Activated CD8-positive, alpha-beta memory T cell treated with anti-CD3 and anti-CD28 coated beads, Interleukin-2, amount 10 ng/mL, durations not matched to agents 7 days and 5 days (primary cell): ENCODE measurements around the gene BAG5. TPM values are rescaled to one million over a fixed set of nuclear protein-coding genes. Genes with fewer than 3 reads are reported as not detected.
A peak's percentile ranks its signal among the peaks of the same experiment; 100 is the strongest.

Source experiments
- ATAC-seq: fragments of 150-1000 bp; cut with Tn5 transposase; one replicate; pipeline ENCODE4 v1.10.0; 2021; ENCODE audit warnings: moderate library complexity
- CTCF ChIA-PET: fragments of 350-600 bp; sonication (Branson Sonifier 250); formaldehyde crosslinking; loops from one replicate; lab custom pipeline; 2021; ENCODE audit warnings: antibody characterized with exemption; lab: Charles Lee
- DNase-seq: peaks from one replicate; pipeline ENCODE4 v3.0.0-alpha.2; 2020
- H3K27ac Mint-ChIP-seq: one replicate; pipeline ENCODE4 v1.8.0; 2021; ENCODE audit warnings: mild to moderate bottlenecking, mixed read lengths
- H3K27me3 Mint-ChIP-seq: one replicate; pipeline ENCODE4 v1.8.0; 2021; ENCODE audit warnings: mixed read lengths
- H3K36me3 Mint-ChIP-seq: one replicate; pipeline ENCODE4 v1.8.0; 2021; ENCODE audit warnings: mild to moderate bottlenecking, mixed read lengths
- H3K4me1 Mint-ChIP-seq: one replicate; pipeline ENCODE4 v1.8.0; 2021; ENCODE audit warnings: mixed read lengths
- H3K4me3 Mint-ChIP-seq: one replicate; pipeline ENCODE4 v1.8.0; 2021; ENCODE audit warnings: mild to moderate bottlenecking, moderate library complexity, mixed read lengths
- H3K9me3 Mint-ChIP-seq: one replicate; pipeline ENCODE4 v1.8.0; 2022; ENCODE audit warnings: low read depth, mixed read lengths
- total RNA-seq, 2 experiments: library from RNA; stranded (reverse); gene quantifications; one replicate each; pipeline ENCODE4 v1.2.3, GENCODE V29; 2021

Gene BAG5
- total RNA-seq, 2 experiments from 2014 or later: 29.9 to 32.3 TPM

DNA sequence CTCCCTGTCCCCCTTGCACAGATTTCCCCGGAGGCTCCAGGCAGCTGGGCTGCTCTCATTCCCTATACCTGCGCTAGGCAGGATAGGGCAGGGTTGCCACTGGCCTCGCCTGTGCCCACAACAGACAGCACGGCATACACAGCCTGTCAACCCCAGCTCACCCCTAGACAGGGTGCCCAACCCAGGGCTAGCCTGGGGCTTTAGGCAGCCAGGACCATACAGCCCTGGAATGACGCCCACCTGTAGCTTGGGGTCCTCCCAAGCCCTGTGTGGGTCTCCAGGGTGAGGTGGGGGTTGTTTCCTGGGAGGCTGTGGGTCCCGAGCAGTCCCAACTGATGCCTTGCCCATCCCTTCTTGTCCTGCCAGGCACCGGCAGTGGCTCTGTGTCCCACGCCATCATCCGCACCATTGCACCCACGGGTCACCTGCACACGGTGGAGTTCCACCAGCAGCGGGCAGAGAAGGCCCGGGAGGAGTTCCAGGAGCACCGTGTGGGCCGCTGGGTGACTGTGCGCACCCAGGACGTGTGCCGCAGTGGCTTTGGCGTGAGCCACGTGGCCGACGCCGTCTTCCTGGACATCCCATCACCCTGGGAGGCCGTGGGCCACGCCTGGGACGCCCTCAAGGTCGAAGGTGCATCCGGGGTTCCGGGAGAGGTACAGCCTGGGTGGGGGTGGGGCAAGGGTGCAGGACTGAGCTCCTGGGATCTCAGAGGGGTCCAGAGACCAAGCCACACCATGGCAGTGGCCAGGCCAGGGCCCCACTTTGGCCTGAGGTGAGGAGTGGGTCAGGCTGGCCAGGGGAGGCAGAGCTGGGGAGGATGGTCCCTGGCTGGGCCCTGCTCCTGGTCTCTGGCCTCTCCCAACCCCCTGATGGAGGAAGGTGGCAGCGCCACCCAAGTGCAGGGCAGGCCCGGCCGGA lies 30.0 kb downstream of the BAG5 start:
- Mint-ChIP-seq H3K4me3 (no peak overlapping the region), H3K36me3 (no peaks in the 10 kb centered on the region), H3K9me3 (no peaks in the 10 kb centered on the region), H3K27ac (no peak overlapping the region), H3K27me3 (no peaks in the 10 kb centered on the region), H3K4me1 (peaks cover 18% of the 10 kb centered on the region)
- ATAC-seq: no peak
- CTCF ChIA-PET: interaction anchor here (1.2 to 2.1 kb wide), 2 partner anchors 11 to 13 kb away, joined by 3 to 7 read pairs; no protein-coding TSS in a partner anchor
- no peak for DNase-seq

GRCh38 chr14:103531421-103532215 lies 30.8 kb downstream of the BAG5 start:
- ATAC-seq (no peak), DNase-seq (no peak)
- no peak overlapping the region for H3K27ac Mint-ChIP-seq
- no peak overlapping the region for H3K4me3 Mint-ChIP-seq
- no peaks in the 10 kb centered on the region for H3K9me3 Mint-ChIP-seq
- peaks cover 26% of the 10 kb centered on the region for H3K4me1 Mint-ChIP-seq
- H3K27me3 Mint-ChIP-seq: no peaks in the 10 kb centered on the region
- CTCF ChIA-PET: interaction anchor here (2.1 to 2.5 kb wide), 2 partner anchors 10 to 15 kb away, joined by 7 to 8 read pairs; no protein-coding TSS in a partner anchor
- H3K36me3 Mint-ChIP-seq: no peaks in the 10 kb centered on the region

DNA sequence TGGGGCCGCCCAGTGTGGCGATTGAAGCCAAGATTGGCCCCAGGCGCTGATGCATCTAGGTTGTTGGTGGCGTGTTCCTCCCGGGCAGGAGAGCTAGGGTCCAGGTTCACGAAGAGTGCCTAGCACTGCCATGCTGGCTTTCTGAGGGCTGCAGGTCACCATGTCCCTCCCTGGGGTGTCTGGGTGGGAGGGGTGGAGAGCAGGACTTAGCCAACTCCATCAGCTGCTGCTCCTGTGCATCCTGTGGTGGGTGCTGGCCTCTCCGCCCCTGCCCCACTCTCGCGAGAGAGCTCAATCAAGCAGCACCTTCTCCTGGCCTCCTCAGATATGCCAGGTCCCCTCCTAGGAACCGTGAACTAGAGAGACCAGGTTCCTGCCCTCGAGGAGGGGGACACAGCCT lies 31.6 kb downstream of the BAG5 start:
- ATAC-seq (no peak), DNase-seq (no peak)
- no peaks in the 10 kb centered on the region for H3K36me3 Mint-ChIP-seq
- peaks cover 27% of the 10 kb centered on the region for H3K4me1 Mint-ChIP-seq
- CTCF ChIA-PET: interaction anchor here (0.8 to 2.5 kb wide), 3 partner anchors 9 to 16 kb away, joined by 3 to 8 read pairs (median 7); no protein-coding TSS in a partner anchor
- H3K27ac Mint-ChIP-seq: no peak overlapping the region
- H3K9me3 Mint-ChIP-seq: no peaks in the 10 kb centered on the region
- H3K27me3 Mint-ChIP-seq: no peaks in the 10 kb centered on the region
- H3K4me3 Mint-ChIP-seq: no peak overlapping the region

GRCh38 chr14:103530390-103530789 lies 32.1 kb downstream of the BAG5 start:
- Mint-ChIP-seq H3K4me1 (peaks cover 27% of the 10 kb centered on the region), H3K27ac (no peak overlapping the region), H3K36me3 (no peaks in the 10 kb centered on the region), H3K4me3 (peak overlapping the region; percentile 91), H3K27me3 (no peaks in the 10 kb centered on the region), H3K9me3 (no peaks in the 10 kb centered on the region)
- ATAC-seq: no peak
- CTCF ChIA-PET: interaction anchor here (0.8 to 2.5 kb wide), 2 partner anchors 12 to 16 kb away, joined by 3 to 8 read pairs; no protein-coding TSS in a partner anchor
- peak; percentile 53 for DNase-seq

DNA sequence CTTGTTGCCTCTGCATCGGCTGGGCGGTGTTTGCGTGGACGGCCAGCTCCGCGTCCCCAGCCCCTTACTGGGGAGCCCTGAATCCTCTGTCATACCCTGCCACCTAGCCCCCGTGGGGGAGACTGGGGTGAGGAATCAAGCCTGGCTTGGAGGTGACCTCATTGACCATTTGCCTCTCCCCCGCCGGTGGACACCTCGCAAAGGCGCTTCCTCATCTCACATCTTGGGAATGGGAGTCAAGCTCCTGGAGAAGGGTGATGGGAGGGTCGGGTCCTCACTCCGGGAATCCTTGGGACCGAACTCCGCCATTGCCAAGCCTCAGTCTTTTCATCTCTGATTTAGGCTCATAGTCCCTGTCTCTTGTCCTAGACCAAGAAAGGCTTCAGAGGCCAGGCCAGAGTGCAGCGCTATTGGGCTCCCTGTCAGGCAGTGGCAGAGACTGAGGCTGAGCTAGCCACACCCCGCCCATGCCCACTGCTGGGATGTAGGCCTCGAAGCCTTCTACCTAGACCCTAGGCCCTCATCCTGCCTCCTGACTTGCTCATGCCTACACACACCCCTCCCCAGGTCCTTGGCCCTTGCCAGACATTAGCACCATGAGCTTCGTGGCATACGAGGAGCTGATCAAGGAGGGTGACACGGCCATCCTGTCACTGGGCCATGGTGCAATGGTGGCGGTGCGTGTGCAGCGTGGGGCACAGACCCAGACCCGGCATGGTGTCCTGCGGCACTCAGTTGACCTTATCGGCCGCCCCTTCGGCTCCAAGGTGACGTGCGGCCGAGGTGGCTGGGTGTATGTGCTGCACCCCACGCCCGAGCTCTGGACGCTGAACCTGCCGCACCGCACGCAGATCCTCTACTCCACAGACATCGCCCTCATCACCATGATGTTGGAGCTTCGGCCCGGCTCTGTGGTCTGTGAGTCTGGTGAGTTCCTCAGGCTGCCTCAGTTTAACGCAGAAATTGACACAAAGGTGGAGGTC lies 32.8 kb downstream of the BAG5 start:
- no peak for ATAC-seq

DNA sequence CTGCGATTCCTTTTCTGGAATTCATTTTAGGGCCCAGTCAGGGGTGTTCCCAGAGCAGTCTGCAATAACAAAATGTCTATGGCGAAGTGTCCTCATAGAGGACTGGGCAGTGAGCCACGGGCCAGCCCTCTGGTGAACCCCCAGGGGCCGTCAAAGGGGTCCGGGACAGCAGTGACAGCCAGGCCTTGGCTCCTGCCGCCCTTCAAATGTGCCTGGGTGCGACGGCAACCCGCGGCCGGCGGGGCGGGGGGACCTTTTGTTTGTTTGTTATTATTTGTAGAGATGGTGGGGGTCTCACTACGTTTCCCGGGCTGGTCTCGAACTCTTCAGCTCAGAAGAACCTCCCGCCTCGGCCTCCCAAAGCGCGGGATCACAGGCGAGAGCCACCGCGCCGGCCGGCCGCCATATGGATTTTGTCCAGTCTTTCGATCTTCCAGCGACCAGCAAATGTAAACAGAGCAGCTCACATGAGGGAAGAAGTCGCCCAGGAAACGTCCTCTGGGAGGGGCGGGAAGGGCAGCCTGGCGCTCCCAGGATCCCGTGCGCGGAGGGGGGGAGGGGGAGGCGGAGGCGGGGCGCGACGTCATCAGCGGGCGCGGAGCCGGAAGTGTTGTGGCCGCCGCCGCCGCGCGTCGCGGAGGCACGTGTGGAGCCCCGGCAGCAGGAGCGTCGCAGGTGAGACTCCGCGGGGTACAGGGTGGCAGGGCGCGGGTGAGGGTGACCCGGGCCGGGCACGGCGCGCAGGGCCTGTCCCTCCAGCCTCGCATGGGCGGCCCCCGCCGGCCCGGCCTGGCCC lies 33.7 kb downstream of the BAG5 start, which contains the start of gene TRMT61A:
Gene TRMT61A (plus strand): TSS at position 610 of the 796 bp plus-strand sequence. CDS start 783 bp downstream, outside the sequence.
- H3K9me3 Mint-ChIP-seq: no peaks in the 10 kb centered on the region
- peaks cover 10% of the 10 kb centered on the region for H3K27me3 Mint-ChIP-seq
- peak within 1 kb of the TSS; percentile 93 for H3K27ac Mint-ChIP-seq

More for the DNA sequence above, 32.8 kb downstream of the BAG5 start:
- Mint-ChIP-seq H3K27ac (peak overlapping the region; percentile 93), H3K4me1 (peaks cover 27% of the 10 kb centered on the region), H3K36me3 (no peaks in the 10 kb centered on the region), H3K4me3 (peak overlapping the region; percentile 91), H3K27me3 (peaks cover under 1% of the 10 kb centered on the region), H3K9me3 (no peaks in the 10 kb centered on the region)
- CTCF ChIA-PET: interaction anchor here (1.2 to 3.5 kb wide), 4 partner anchors 9 to 32 kb away, joined by 3 to 22 read pairs (median 6); no protein-coding TSS in a partner anchor
- no peak for DNase-seq

GRCh38 chr14:103528146-103528586 lies 34.3 kb downstream of the BAG5 start:
- no peak for ATAC-seq
- peaks cover 29% of the 10 kb centered on the region for H3K4me1 Mint-ChIP-seq
- H3K36me3 Mint-ChIP-seq: no peaks in the 10 kb centered on the region
- peaks cover 16% of the 10 kb centered on the region for H3K27me3 Mint-ChIP-seq
- H3K27ac Mint-ChIP-seq: peak overlapping the region; percentile 90
- peak overlapping the region; percentile 91 for H3K4me3 Mint-ChIP-seq
- CTCF ChIA-PET: interaction anchor here (1.2 to 3.5 kb wide), 5 partner anchors 7 to 834 kb away, joined by 3 to 22 read pairs (median 3); no protein-coding TSS in a partner anchor
- H3K9me3 Mint-ChIP-seq: no peaks in the 10 kb centered on the region
- DNase-seq: no peak

More for the DNA sequence above, 33.7 kb downstream of the BAG5 start, which contains the start of gene TRMT61A:
- ATAC-seq (peak; percentile 82), DNase-seq (peak; percentile 81)
- CTCF ChIA-PET: interaction anchor here (1.2 to 3.5 kb wide), 4 partner anchors 8 to 138 kb away, joined by 3 to 22 read pairs (median 3); no protein-coding TSS in a partner anchor
- H3K4me1 Mint-ChIP-seq: peaks cover 27% of the 10 kb centered on the region
- no peaks in the 10 kb centered on the region for H3K36me3 Mint-ChIP-seq
- H3K4me3 Mint-ChIP-seq: peak within 1 kb of the TSS; percentile 91

DNA sequence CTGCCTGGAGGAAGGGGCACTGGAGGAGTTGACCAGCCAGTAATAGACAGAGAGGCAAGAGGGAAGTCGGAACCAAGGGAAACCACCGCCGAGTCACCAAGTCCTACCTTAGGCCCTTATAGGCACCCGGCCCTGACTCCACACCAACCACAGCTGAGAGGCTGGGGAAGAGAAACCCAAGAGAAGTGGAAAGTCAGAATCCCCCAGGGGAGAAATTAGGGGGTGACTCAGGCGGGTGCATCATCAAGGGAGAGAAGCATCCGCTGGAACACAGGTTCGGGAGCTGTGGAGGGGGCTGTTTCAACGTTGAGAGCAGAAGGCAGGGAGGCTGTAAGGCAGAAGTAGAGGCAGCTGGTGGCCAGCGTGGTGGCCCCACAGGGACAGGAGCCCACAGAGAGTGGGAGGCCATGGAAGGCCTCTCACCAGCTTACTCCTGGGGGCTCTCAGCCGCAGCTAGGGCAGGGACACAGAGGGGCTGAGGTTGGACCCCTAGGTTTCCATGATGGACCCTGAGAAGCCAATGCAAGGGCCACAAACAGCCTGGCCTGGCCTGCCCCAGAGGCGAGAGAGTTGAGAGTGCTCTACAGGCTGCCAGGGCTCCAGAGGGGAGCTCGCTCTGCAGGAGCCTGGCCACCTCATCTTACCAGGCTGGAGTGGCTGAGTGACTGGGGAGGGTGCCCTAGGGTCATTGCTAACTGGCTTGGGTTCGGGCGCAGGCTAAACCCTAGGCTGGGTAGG lies 34.9 kb downstream of the BAG5 start:
- CTCF ChIA-PET: interaction anchor here (1.0 to 3.5 kb wide), 4 partner anchors 8 to 833 kb away, joined by 3 to 22 read pairs (median 3); no protein-coding TSS in a partner anchor
- Mint-ChIP-seq H3K27me3 (peaks cover 17% of the 10 kb centered on the region), H3K9me3 (no peaks in the 10 kb centered on the region), H3K27ac (peak overlapping the region; percentile 26), H3K36me3 (no peaks in the 10 kb centered on the region), H3K4me1 (peaks cover 29% of the 10 kb centered on the region), H3K4me3 (peak overlapping the region; percentile 20)
- ATAC-seq (no peak), DNase-seq (no peak)

DNA sequence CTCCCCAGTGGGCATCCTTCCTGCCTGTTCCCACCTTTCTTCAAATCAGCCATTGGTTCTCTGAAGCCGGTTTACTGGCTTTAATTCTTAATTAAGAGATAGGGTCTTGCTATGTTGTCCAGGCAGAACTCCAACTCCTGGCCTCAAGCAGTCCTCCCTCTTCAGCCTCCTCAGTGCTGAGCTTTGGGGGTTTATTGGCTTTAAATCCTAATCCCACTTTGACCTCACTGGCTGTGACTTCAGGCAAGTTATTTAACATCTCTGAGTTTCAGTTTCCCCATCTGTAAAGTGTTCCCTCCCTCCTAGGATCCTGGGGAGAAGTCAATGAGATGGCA lies 35.6 kb downstream of the BAG5 start:
- peaks cover 29% of the 10 kb centered on the region for H3K4me1 Mint-ChIP-seq
- CTCF ChIA-PET: interaction anchor here (1.0 to 3.5 kb wide), 3 partner anchors 8 to 832 kb away, joined by 3 to 22 read pairs (median 3); no protein-coding TSS in a partner anchor
- DNase-seq (no peak), ATAC-seq (no peak)
- H3K9me3 Mint-ChIP-seq: no peaks in the 10 kb centered on the region
- H3K4me3 Mint-ChIP-seq: no peak overlapping the region
- H3K27ac Mint-ChIP-seq: no peak overlapping the region
- no peaks in the 10 kb centered on the region for H3K36me3 Mint-ChIP-seq
- H3K27me3 Mint-ChIP-seq: peaks cover 19% of the 10 kb centered on the region

DNA sequence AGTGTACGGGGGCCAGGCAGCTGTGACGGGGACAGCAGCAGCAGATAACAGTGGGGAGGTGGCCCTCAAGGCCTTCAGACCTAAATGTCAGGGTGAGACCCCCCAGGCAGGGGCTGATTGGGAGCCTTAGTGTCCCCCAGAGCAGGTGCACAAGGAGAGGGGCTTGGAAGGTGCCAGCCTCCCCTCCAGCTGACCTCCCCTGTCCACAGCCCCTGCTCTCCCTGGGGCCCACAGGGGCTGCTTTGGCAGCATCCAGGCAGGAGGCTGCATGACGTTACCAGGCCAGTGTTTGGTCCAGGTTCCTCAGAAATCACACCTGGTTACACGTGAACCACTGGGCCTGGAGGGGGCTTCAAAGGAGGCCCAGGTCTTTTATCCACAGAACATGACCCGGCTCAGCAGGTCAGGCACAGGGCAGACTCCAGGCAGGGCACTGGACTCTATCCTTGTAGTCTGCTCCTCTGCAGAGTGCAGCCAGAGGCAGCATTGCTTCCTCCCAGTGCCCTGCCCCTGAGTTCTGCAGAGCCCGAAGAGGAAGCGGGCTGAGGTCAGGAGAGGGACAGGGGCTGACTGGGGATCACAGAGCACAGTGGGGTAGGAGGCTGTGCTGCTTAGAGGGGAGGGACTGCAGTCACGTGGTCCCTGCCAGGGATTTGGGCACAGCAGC lies 36.1 kb downstream of the BAG5 start:
- no peaks in the 10 kb centered on the region for H3K9me3 Mint-ChIP-seq
- peaks cover 29% of the 10 kb centered on the region for H3K4me1 Mint-ChIP-seq
- CTCF ChIA-PET: interaction anchor here (1.0 to 3.5 kb wide), 2 partner anchors 7 to 20 kb away, joined by 3 to 22 read pairs; no protein-coding TSS in a partner anchor
- no peak for DNase-seq
- peaks cover 19% of the 10 kb centered on the region for H3K27me3 Mint-ChIP-seq
- H3K36me3 Mint-ChIP-seq: no peaks in the 10 kb centered on the region
- no peak for ATAC-seq
- H3K27ac Mint-ChIP-seq: no peak overlapping the region
- no peak overlapping the region for H3K4me3 Mint-ChIP-seq
